NCI-H1105 treated with DMSO at 0.1 percent for 48 hours (cell line): ENCODE results near the gene MINDY3.

Source experiments
- DNase-seq: peaks from one replicate; lab custom pipeline; 2025; lab: John Stamatoyannopoulos, UW

MINDY3 gene

GRCh38 chr10:15738270-15738925, 121.9 kb downstream of the MINDY3 start:
- no peak for DNase-seq

- no peak for DNase-seq
Observed at GRCh38 chr10:15737656-15738055, 122.7 kb downstream of the MINDY3 start.

- no peak for DNase-seq
Observed at GRCh38 chr10:15735763-15736162, 124.5 kb downstream of the MINDY3 start.

- DNase-seq = no peak
Observed at GRCh38 chr10:15730341-15730740, 130.0 kb downstream of the MINDY3 start.

- DNase-seq = no peak
Observed at GRCh38 chr10:15729890-15730289, 130.4 kb downstream of the MINDY3 start.
